H1 (cell line): ENCODE data around the gene BRSK2. TPM values are rescaled to one million over a fixed set of nuclear protein-coding genes. Genes with fewer than 3 reads are reported as not detected.

Experiments
- CTCF ChIA-PET: fragments of 300-600 bp; sonication (Branson Sonifier 250); formaldehyde crosslinking; loops from one replicate; lab custom pipeline; 2021; ENCODE audit not compliant: partially characterized antibody; lab: Charles Lee
- POLR2A ChIA-PET: fragments of 300-600 bp; sonication (Branson Sonifier 250); formaldehyde crosslinking; loops from one replicate; lab custom pipeline; 2021; ENCODE audit warnings: inconsistent platforms; ENCODE audit not compliant: partially characterized antibody; lab: Charles Lee
- DNase-seq, 2 experiments: peaks; one replicate each; pipeline versions ENCODE4 v3.0.0 to v3.0.0-alpha.2; 2010 to 2022; ENCODE audit warnings: low spot score in 2 of 2, low read depth in 1 of 2, mixed read lengths in 1 of 2
- FAIRE-seq: peaks from 2 replicates; lab custom pipeline; 2011; peaks lifted over from hg19 to GRCh38; lab: Jason Lieb, UNC
- H2AFZ ChIP-seq: 2 replicates; pipeline ENCODE4 v1.8.1; 2012; ENCODE audit warnings: low read length, inconsistent platforms
- H2AK5ac ChIP-seq: 2 replicates; pipeline ENCODE4 v1.6.1; 2013; ENCODE audit warnings: low read depth, low read length
- H2BK120ac ChIP-seq: replicated peaks from 2 replicates; pipeline ENCODE3; 2013; ENCODE audit warnings: low read depth, low read length, inconsistent platforms
- H2BK12ac ChIP-seq: 2 replicates; pipeline ENCODE4 v1.6.1; 2013; ENCODE audit warnings: low read depth, low read length
- H2BK15ac ChIP-seq: 2 replicates; pipeline ENCODE4 v1.6.1; 2013; ENCODE audit warnings: low read length
- H2BK20ac ChIP-seq: 2 replicates; pipeline ENCODE4 v1.6.1; 2013; ENCODE audit warnings: low read length
- H2BK5ac ChIP-seq: 2 replicates; pipeline ENCODE4 v1.6.1; 2013; ENCODE audit warnings: low read depth, low read length
- H3K14ac ChIP-seq: 2 replicates; pipeline ENCODE4 v1.6.1; 2013; ENCODE audit warnings: inconsistent platforms; ENCODE audit not compliant: insufficient read length
- H3K18ac ChIP-seq: 2 replicates; pipeline ENCODE4 v1.6.1; 2013; ENCODE audit warnings: low read length; ENCODE audit errors: extremely low read depth
- H3K23ac ChIP-seq: 2 replicates; pipeline ENCODE4 v1.6.1; 2013; ENCODE audit warnings: inconsistent platforms; ENCODE audit not compliant: insufficient read length
- H3K23me2 ChIP-seq: 2 replicates; pipeline ENCODE4 v1.6.1; 2013; ENCODE audit warnings: low read depth, low read length
- H3K27ac ChIP-seq: 2 replicates; pipeline ENCODE4 v1.6.1; 2011; ENCODE audit warnings: low read depth, low read length, inconsistent platforms
- H3K27me3 ChIP-seq, 4 experiments: replicated peaks in 1 of 4; 1 replicate in 1 of 4; 2 replicates in 3 of 4; pipeline versions ENCODE4 v1.6.1 to v1.8.1; 2011 to 2013; ENCODE audit warnings: low read length in 3 of 4, mild to moderate bottlenecking in 3 of 4, inconsistent platforms in 2 of 4, mixed read lengths in 2 of 4, moderate library complexity in 1 of 4; ENCODE audit not compliant: control insufficient read depth in 3 of 4, insufficient read depth in 3 of 4; ENCODE audit errors: extremely low read depth in 1 of 4
- H3K36me3 ChIP-seq, 4 experiments: 2 replicates each; pipeline versions ENCODE4 v1.6.1 to v1.8.1; 2011 to 2013; ENCODE audit warnings: mild to moderate bottlenecking in 4 of 4, low read length in 3 of 4, moderate library complexity in 2 of 4, control low read depth in 1 of 4, inconsistent platforms in 1 of 4; ENCODE audit not compliant: insufficient read depth in 4 of 4, control insufficient read depth in 2 of 4
- H3K4ac ChIP-seq: replicated peaks from 2 replicates; pipeline ENCODE3; 2013; ENCODE audit warnings: low read length, low read depth, mixed read lengths, inconsistent platforms; ENCODE audit not compliant: insufficient read length
- H3K4me1 ChIP-seq, 4 experiments: replicated peaks in 1 of 4; 1 replicate in 1 of 4; 2 replicates in 3 of 4; pipeline versions ENCODE4 v1.6.1 to v1.8.1; 2011 to 2013; ENCODE audit warnings: low read length in 3 of 4, inconsistent platforms in 2 of 4, mixed read lengths in 1 of 4; ENCODE audit not compliant: insufficient read depth in 4 of 4, control insufficient read depth in 3 of 4
- H3K4me2 ChIP-seq, 2 experiments: 2 replicates each; pipeline versions ENCODE4 v1.6.1 to v1.8.1; 2011 to 2013; ENCODE audit warnings: low read depth in 2 of 2, low read length in 2 of 2, control low read depth in 1 of 2, inconsistent platforms in 1 of 2, mild to moderate bottlenecking in 1 of 2; ENCODE audit not compliant: insufficient read depth in 1 of 2
- H3K4me3 ChIP-seq, 4 experiments: fragments of 200-600, 300-600 bp in 1 of 4; sonication (generic), shearing (Covaris generic), sonication (Bioruptor Twin) in 1 of 4; 2 replicates each; pipeline versions ENCODE4 v1.5.1 to v1.8.1; 2011 to 2016; ENCODE audit warnings: low read length in 4 of 4, low read depth in 3 of 4, control low read depth in 2 of 4, inconsistent platforms in 2 of 4, mild to moderate bottlenecking in 2 of 4, mixed read lengths in 1 of 4, moderate library complexity in 1 of 4; ENCODE audit not compliant: insufficient read depth in 2 of 4; ENCODE audit errors: extremely low read depth in 1 of 4
- H3K56ac ChIP-seq: replicated peaks from 2 replicates; pipeline ENCODE3; 2013; ENCODE audit warnings: low read depth, mild to moderate bottlenecking, mixed read lengths, low read length, inconsistent platforms; ENCODE audit not compliant: insufficient read length
- H3K79me1 ChIP-seq: 2 replicates; pipeline ENCODE4 v1.6.1; 2013; ENCODE audit warnings: low read depth, low read length, control low read depth
- H3K79me2 ChIP-seq, 2 experiments: 2 replicates each; pipeline versions ENCODE4 v1.6.1 to v1.8.1; 2012 to 2013; ENCODE audit warnings: low read length in 2 of 2, mild to moderate bottlenecking in 2 of 2, inconsistent platforms in 1 of 2; ENCODE audit not compliant: insufficient read depth in 2 of 2, control insufficient read depth in 1 of 2
- H3K9ac ChIP-seq, 4 experiments: replicated peaks in 1 of 4; 1 replicate in 1 of 4; 2 replicates in 3 of 4; pipeline versions ENCODE4 v1.6.1 to v1.8.1; 2011 to 2013; ENCODE audit warnings: low read depth in 3 of 4, low read length in 3 of 4, control low read depth in 2 of 4, mild to moderate bottlenecking in 2 of 4, moderate library complexity in 2 of 4, inconsistent platforms in 1 of 4; ENCODE audit errors: extremely low read depth in 1 of 4
- H3K9me3 ChIP-seq, 2 experiments: 2 replicates each; pipeline versions ENCODE4 v1.6.1 to v1.8.1; 2012 to 2013; ENCODE audit warnings: mild to moderate bottlenecking in 2 of 2, moderate library complexity in 2 of 2, control low read depth in 1 of 2, inconsistent platforms in 1 of 2, low read depth in 1 of 2, low read length in 1 of 2, mixed read lengths in 1 of 2; ENCODE audit not compliant: insufficient read depth in 2 of 2
- H4K20me1 ChIP-seq, 2 experiments: replicated peaks in 1 of 2; 2 replicates each; pipeline versions ENCODE3 to v1.8.1; 2011 to 2013; ENCODE audit warnings: inconsistent platforms in 2 of 2, low read length in 2 of 2, mild to moderate bottlenecking in 1 of 2; ENCODE audit not compliant: insufficient read depth in 2 of 2, control insufficient read depth in 1 of 2
- H4K5ac ChIP-seq: 2 replicates; pipeline ENCODE4 v1.6.1; 2013; ENCODE audit warnings: low read length, low read depth, mixed read lengths, inconsistent platforms; ENCODE audit not compliant: insufficient read length
- H4K8ac ChIP-seq: 2 replicates; pipeline ENCODE4 v1.8.0; 2013; ENCODE audit warnings: mild to moderate bottlenecking, moderate library complexity, low read length, inconsistent platforms; ENCODE audit not compliant: insufficient read depth; ENCODE audit errors: extremely low read depth
- H4K91ac ChIP-seq: replicated peaks from 2 replicates; pipeline ENCODE3; 2013; ENCODE audit warnings: low read length, mixed read lengths, inconsistent platforms; ENCODE audit not compliant: insufficient read length
- CEBPB ChIP-seq: IDR thresholded peaks from 2 replicates; pipeline ENCODE4 v1.6.1; 2012; ENCODE audit warnings: low read depth, low read length
- JUN ChIP-seq: IDR thresholded peaks from 2 replicates; pipeline ENCODE4 v1.6.1; 2011; ENCODE audit warnings: low read depth, mild to moderate bottlenecking, improper control_type of control experiment, low read length
- PHF8 ChIP-seq: fragments of 200-600 bp; sonication (generic); conservative IDR thresholded peaks from 2 replicates; pipeline ENCODE4 v1.7.1; 2012; ENCODE audit warnings: low read depth, mild to moderate bottlenecking, inconsistent platforms, low read length, moderate library complexity
- RAD21 ChIP-seq, 2 experiments: IDR thresholded peaks in 1 of 2; conservative IDR thresholded peaks in 1 of 2; 2 replicates each; pipeline ENCODE4 v1.6.1; 2011; ENCODE audit warnings: low read depth in 2 of 2, low read length in 2 of 2, improper control_type of control experiment in 1 of 2, inconsistent platforms in 1 of 2, mild to moderate bottlenecking in 1 of 2, moderate library complexity in 1 of 2
- RXRA ChIP-seq: IDR thresholded peaks from 2 replicates; pipeline ENCODE4 v1.6.1; 2011; ENCODE audit warnings: low read depth, mild to moderate bottlenecking, low read length, moderate library complexity; ENCODE audit not compliant: insufficient read depth
- WGBS, 2 experiments: shearing (Covaris generic) in 1 of 2; methylation state at CpG; one replicate each; pipeline versions ENCODE4 v1.1.6 to v1.1.7; 2013 to 2015; ENCODE audit warnings: low lambda C conversion rate in 2 of 2, mixed read lengths in 2 of 2, inconsistent platforms in 1 of 2, low coverage in 1 of 2, missing lambda C conversion rate in 1 of 2; ENCODE audit not compliant: insufficient replicate concordance in 2 of 2, insufficient coverage in 1 of 2, insufficient read length in 1 of 2; ENCODE audit errors: extremely low coverage in 1 of 2, missing lambda C conversion rate in 1 of 2; 5-methylcytosine and 5-hydroxymethylcytosine counted together
- polyA plus RNA-seq, 7 experiments: library from polyadenylated mRNA; depleted of rRNA in 3 of 7; stranded (reverse) in 5 of 7; unstranded in 2 of 7; fragments of >200 nt in 5 of 7; fragments of 200-250 nt in 2 of 7; gene quantifications; 1 replicate in 5 of 7; 2 replicates in 1 of 7; 4 replicates in 1 of 7; pipeline versions ENCODE4 v1.2.1 to v1.2.3, GENCODE V29; 2011 to 2013; ENCODE audit warnings: missing spikeins in 2 of 7, mixed read lengths in 2 of 7
- total RNA-seq: library from RNA; stranded (reverse); fragmentation: NEBNext Ultra II Directional; extraction: Animal tissue kit (Norgen Biotek cat#: 25700); gene quantifications from 2 replicates; pipeline ENCODE4 v1.2.1, GENCODE V29; 2021

The BRSK2 gene
- total and polyA plus RNA-seq, 2 of the 8 experiments (the other 6 are each of a cell fraction or from before 2014, with no cell fraction given) = 17.3 to 27.1 TPM

DNA sequence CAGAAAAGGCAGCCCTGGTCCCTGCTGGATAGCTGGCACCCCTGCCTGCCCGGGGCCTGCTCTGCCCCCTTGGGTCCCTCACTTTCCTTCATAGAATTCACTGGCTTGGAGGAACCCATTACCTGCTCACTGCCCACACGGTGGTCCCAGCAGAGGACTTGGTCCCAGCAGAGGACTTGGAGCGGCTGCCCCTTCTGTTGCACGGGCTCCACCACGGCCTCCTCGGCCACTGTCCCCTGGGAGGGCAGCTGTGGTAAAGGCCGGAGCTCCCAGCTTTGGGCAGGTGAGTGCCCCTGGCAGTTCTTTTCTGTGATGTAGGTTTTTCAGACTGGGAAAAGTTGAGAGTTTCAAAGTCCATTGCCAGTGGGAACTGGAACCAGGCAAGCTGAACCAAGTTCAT lies 25.9 kb downstream of the BRSK2 start:
- no peak overlapping the region for H3K14ac ChIP-seq
- H2AK5ac ChIP-seq = no peak overlapping the region
- H4K20me1 ChIP-seq = no peaks in the 10 kb centered on the region
- H3K36me3 ChIP-seq = peaks cover 0 to 10% (median 0%) of the 10 kb centered on the region in 4 experiments; a peak in 2 of 8 replicates
- no peak overlapping the region for H2BK12ac ChIP-seq
- H3K27me3 ChIP-seq = no peaks in the 10 kb centered on the region
- no peaks in the 10 kb centered on the region for H3K23me2 ChIP-seq
- H3K18ac ChIP-seq = no peak overlapping the region
- H3K56ac ChIP-seq = no peak overlapping the region
- H4K5ac ChIP-seq = no peak overlapping the region
- ChIA-PET POLR2A (interaction anchor here (1.5 kb wide), 1 partner anchor 21 kb away, joined by 4 read pairs; no protein-coding TSS in a partner anchor), CTCF (no interaction called here)
- WGBS, 2 experiments = 95% methylated on average over 7 of the region's 7 CpGs; no CpG with 5 or more reads in 1 of the 2 experiments
- no peak overlapping the region for H3K23ac ChIP-seq
- peaks cover 0 to 13% of the 10 kb centered on the region in 2 experiments; a peak in 1 of 4 replicates for H3K79me2 ChIP-seq
- no peak overlapping the region for H3K4me3 ChIP-seq
- H2BK5ac ChIP-seq = no peak overlapping the region
- DNase-seq = no peak
- TF ChIP-seq RXRA = no peak
- TF ChIP-seq PHF8 = no peak
- no peak for TF ChIP-seq CEBPB
- TF ChIP-seq JUN = no peak
- TF ChIP-seq RAD21 (IDR thresholded peaks at IDR 0.05 in 1 of 2, conservative IDR thresholded peaks at IDR 0.05 in 1 of 2; ENCODE audit: low read depth in 2 of 2, low read length in 2 of 2) = no peak
- H3K4me2 ChIP-seq = no peak overlapping the region
- H2BK15ac ChIP-seq = no peak overlapping the region
- H3K9ac ChIP-seq = no peak overlapping the region
- H2BK120ac ChIP-seq = no peak overlapping the region
- no peak overlapping the region for H3K4ac ChIP-seq
- no peak overlapping the region for H3K27ac ChIP-seq
- H3K4me1 ChIP-seq = no peaks in the 10 kb centered on the region; a peak in 2 of 7 replicates
- H2AFZ ChIP-seq = no peak overlapping the region
- FAIRE-seq = no peak
- no peaks in the 10 kb centered on the region; the same call in 1 of the 2 replicates for H3K79me1 ChIP-seq
- peaks cover 45 to 72% of the 10 kb centered on the region in 2 experiments for H3K9me3 ChIP-seq
- H4K8ac ChIP-seq = no peak overlapping the region
- H4K91ac ChIP-seq = no peak overlapping the region
- no peak overlapping the region for H2BK20ac ChIP-seq
